GM23248 (cell line): ENCODE results near the gene SLC9A4. TPM values are rescaled to one million over a fixed set of nuclear protein-coding genes. Genes with fewer than 3 reads are reported as not detected.

ENCODE experiments used
- DNase-seq: peaks from one replicate; pipeline ENCODE4 v3.0.0-alpha.2; 2015
- H2AFZ ChIP-seq: fragments of 200-600 bp; sonication (generic); 2 replicates; pipeline ENCODE4 v1.6.1; 2016; ENCODE audit warnings: antibody characterized with exemption
- H3F3A ChIP-seq: fragments of 200-600 bp; sonication (generic); 2 replicates; pipeline ENCODE4 v1.6.1; 2016; ENCODE audit warnings: mild to moderate bottlenecking, antibody characterized with exemption, mixed run types; ENCODE audit not compliant: insufficient read depth
- H3K27ac ChIP-seq: fragments of 200-600 bp; sonication (generic); 2 replicates; pipeline ENCODE4 v1.5.1; 2016; ENCODE audit warnings: mild to moderate bottlenecking
- H3K27me3 ChIP-seq: fragments of 200-600 bp; sonication (generic); replicated peaks from 2 replicates; pipeline ENCODE4 v1.6.1; 2016; ENCODE audit warnings: mild to moderate bottlenecking; ENCODE audit not compliant: insufficient read depth
- H3K36me3 ChIP-seq: fragments of 200-600 bp; sonication (generic); 2 replicates; pipeline ENCODE4 v1.6.1; 2016; ENCODE audit warnings: low read depth, mild to moderate bottlenecking
- H3K4me1 ChIP-seq: fragments of 200-600 bp; sonication (generic); 2 replicates; pipeline ENCODE4 v1.6.1; 2016; ENCODE audit warnings: mild to moderate bottlenecking; ENCODE audit not compliant: insufficient read depth
- H3K4me2 ChIP-seq: fragments of 200-600 bp; sonication (generic); one replicate; pipeline ENCODE4 v1.6.1; 2016; ENCODE audit warnings: mild to moderate bottlenecking; ENCODE audit not compliant: unreplicated experiment
- H3K4me3 ChIP-seq: fragments of 200-600 bp; sonication (generic); 2 replicates; pipeline ENCODE4 v1.5.1; 2016; ENCODE audit warnings: mild to moderate bottlenecking
- H3K79me2 ChIP-seq: fragments of 200-600 bp; sonication (generic); 2 replicates; pipeline ENCODE4 v1.6.1; 2016; ENCODE audit warnings: mild to moderate bottlenecking; ENCODE audit not compliant: insufficient read depth
- H3K9ac ChIP-seq: fragments of 200-600 bp; sonication (generic); 2 replicates; pipeline ENCODE4 v1.6.1; 2016; ENCODE audit warnings: mild to moderate bottlenecking
- H3K9me2 ChIP-seq: fragments of 200-600 bp; sonication (generic); 2 replicates; pipeline ENCODE4 v1.6.1; 2016; ENCODE audit warnings: mixed run types, mild to moderate bottlenecking, moderate library complexity; ENCODE audit not compliant: insufficient read depth
- H3K9me3 ChIP-seq: fragments of 200-600 bp; sonication (generic); one replicate; pipeline ENCODE4 v1.6.1; 2017; ENCODE audit warnings: low read depth
- H4K20me1 ChIP-seq: fragments of 200-600 bp; sonication (generic); 2 replicates; pipeline ENCODE4 v1.6.0; 2016; ENCODE audit not compliant: insufficient read depth
- EZH2 ChIP-seq: fragments of 200-600 bp; sonication (generic); IDR thresholded peaks from 2 replicates; pipeline ENCODE4 v1.6.1; 2018; ENCODE audit warnings: antibody characterized with exemption, mild to moderate bottlenecking; ENCODE audit not compliant: insufficient read depth, poor library complexity, severe bottlenecking
- EZH2phosphoT487 ChIP-seq: fragments of 200-600 bp; sonication (generic); IDR thresholded peaks from 2 replicates; pipeline ENCODE4 v1.6.1; 2018; ENCODE audit warnings: antibody characterized with exemption, moderate library complexity, mild to moderate bottlenecking, low read depth; ENCODE audit not compliant: insufficient read depth
- WGBS, 2 experiments: methylation state at CpG; one replicate each; pipeline ENCODE4 v1.1.6; 2015 to 2017; ENCODE audit warnings: low lambda C conversion rate in 2 of 2, low coverage in 1 of 2; ENCODE audit errors: missing lambda C conversion rate in 2 of 2; 5-methylcytosine and 5-hydroxymethylcytosine counted together
- in situ Hi-C: fragments of 300-500 bp; cut with MboI; formaldehyde crosslinking; loops from 2 replicates; pipeline ENCODE4 v1.15.0; 2020
- polyA plus RNA-seq: library from polyadenylated mRNA; unstranded; fragments of >200 nt; fragmentation: Nextera tagmentation; extraction: Ambion mirVana; gene quantifications from 2 replicates; pipeline ENCODE4 v1.2.1, GENCODE V29; 2016
- total RNA-seq: library from RNA; depleted of rRNA; stranded (reverse); fragments of >200 nt; shearing (Covaris generic); gene quantifications from 2 replicates; pipeline ENCODE4 v1.2.3, GENCODE V29; 2014

Gene SLC9A4
- total and polyA plus RNA-seq, 2 experiments from 2014 or later = not detected

- H3K4me3 ChIP-seq = no peak overlapping the region
- H3K27ac ChIP-seq = no peak overlapping the region
- in situ Hi-C loops = no loop called here
- no peaks in the 10 kb centered on the region for H3K79me2 ChIP-seq
- no peaks in the 10 kb centered on the region for H3K9me2 ChIP-seq
- WGBS, 2 experiments = 8 to 10% methylated on average over 7 of the region's 7 CpGs
- TF ChIP-seq EZH2phosphoT487 (no peak), EZH2 (no peak)
- no peaks in the 10 kb centered on the region for H3K9me3 ChIP-seq
- peaks cover 16% of the 10 kb centered on the region for H3K27me3 ChIP-seq
- no peak overlapping the region for H3K9ac ChIP-seq
- DNase-seq = no peak
- no peaks in the 10 kb centered on the region for H3K4me1 ChIP-seq
- no peak overlapping the region for H3K4me2 ChIP-seq
- H4K20me1 ChIP-seq = no peaks in the 10 kb centered on the region
- no peaks in the 10 kb centered on the region for H3F3A ChIP-seq
- no peak overlapping the region for H2AFZ ChIP-seq
- H3K36me3 ChIP-seq = no peaks in the 10 kb centered on the region
Measured at GRCh38 chr2:102481931-102482330, 8.9 kb downstream of the SLC9A4 start.

- H3K4me1 ChIP-seq = no peaks in the 10 kb centered on the region
- no peaks in the 10 kb centered on the region for H4K20me1 ChIP-seq
- H3K27me3 ChIP-seq = peaks cover 10% of the 10 kb centered on the region
- H3K4me3 ChIP-seq = no peak overlapping the region
- no peaks in the 10 kb centered on the region for H3K9me2 ChIP-seq
- DNase-seq = no peak
- H3K36me3 ChIP-seq = no peaks in the 10 kb centered on the region
- no peaks in the 10 kb centered on the region for H3F3A ChIP-seq
- no peak overlapping the region for H3K4me2 ChIP-seq
- TF ChIP-seq EZH2 = no peak
- no peak for TF ChIP-seq EZH2phosphoT487
- H3K9ac ChIP-seq = no peak overlapping the region
- H3K9me3 ChIP-seq = no peaks in the 10 kb centered on the region
- H2AFZ ChIP-seq = no peak overlapping the region
- H3K79me2 ChIP-seq = no peaks in the 10 kb centered on the region
- H3K27ac ChIP-seq = no peak overlapping the region
- in situ Hi-C loops = no loop called here
- 73 to 84% methylated on average over 6 of the region's 6 CpGs for WGBS, 2 experiments
Measured at GRCh38 chr2:102483086-102483485, 10.1 kb downstream of the SLC9A4 start.

- 61 to 68% methylated on average over 6 of the region's 6 CpGs for WGBS, 2 experiments
- in situ Hi-C loops = no loop called here
Measured at GRCh38 chr2:102484310-102485061, 11.5 kb downstream of the SLC9A4 start.

GRCh38 chr2:102485147-102485785, 12.2 kb downstream of the SLC9A4 start:
- H3K27me3 ChIP-seq = peaks cover 9% of the 10 kb centered on the region
- no peak overlapping the region for H3K27ac ChIP-seq
- no peak overlapping the region for H3K4me2 ChIP-seq
- 53 to 54% methylated on average over 5 of the region's 5 CpGs for WGBS, 2 experiments
- H3K9me2 ChIP-seq = no peaks in the 10 kb centered on the region
- H3K36me3 ChIP-seq = no peaks in the 10 kb centered on the region
- in situ Hi-C loops = no loop called here
- TF ChIP-seq EZH2phosphoT487 (no peak), EZH2 (no peak)
- no peak for DNase-seq
- H3K9me3 ChIP-seq = no peaks in the 10 kb centered on the region
- no peaks in the 10 kb centered on the region for H3K79me2 ChIP-seq
- no peak overlapping the region for H2AFZ ChIP-seq
- H3K9ac ChIP-seq = no peak overlapping the region
- H3F3A ChIP-seq = no peaks in the 10 kb centered on the region
- no peaks in the 10 kb centered on the region for H4K20me1 ChIP-seq
- no peak overlapping the region for H3K4me3 ChIP-seq
- H3K4me1 ChIP-seq = no peaks in the 10 kb centered on the region

More at GRCh38 chr2:102484310-102485061, 11.5 kb downstream of the SLC9A4 start:
- H3K27ac ChIP-seq = no peak overlapping the region
- H4K20me1 ChIP-seq = no peaks in the 10 kb centered on the region
- H3K4me1 ChIP-seq = no peaks in the 10 kb centered on the region
- H3K4me2 ChIP-seq = no peak overlapping the region
- no peaks in the 10 kb centered on the region for H3F3A ChIP-seq
- no peak for DNase-seq
- H3K79me2 ChIP-seq = no peaks in the 10 kb centered on the region
- peaks cover 6% of the 10 kb centered on the region for H3K27me3 ChIP-seq
- H2AFZ ChIP-seq = no peak overlapping the region
- no peaks in the 10 kb centered on the region for H3K9me3 ChIP-seq
- H3K4me3 ChIP-seq = no peak overlapping the region
- H3K36me3 ChIP-seq = no peaks in the 10 kb centered on the region
- no peaks in the 10 kb centered on the region for H3K9me2 ChIP-seq
- TF ChIP-seq EZH2phosphoT487 = no peak
- no peak for TF ChIP-seq EZH2
- no peak overlapping the region for H3K9ac ChIP-seq
